Neural crest cell (in vitro differentiated cells): Measurements from ENCODE around the gene SZRD1. TPM values are rescaled to one million over a fixed set of nuclear protein-coding genes. Genes with fewer than 3 reads are reported as not detected.

Experiments
- DNase-seq: peaks from one replicate; pipeline ENCODE4 v3.0.0; 2021; ENCODE audit warnings: low read depth, mixed read lengths, low spot score
- H3K27ac Mint-ChIP-seq: one replicate; pipeline ENCODE4 v1.8.0; 2021; ENCODE audit warnings: mild to moderate bottlenecking, mixed read lengths; ENCODE audit not compliant: unreplicated experiment
- H3K27me3 Mint-ChIP-seq: 2 replicates; pipeline ENCODE4 v1.8.0; 2021; ENCODE audit warnings: low read depth, mild to moderate bottlenecking, mixed read lengths
- H3K36me3 Mint-ChIP-seq: 2 replicates; pipeline ENCODE4 v1.8.0; 2021; ENCODE audit warnings: low read depth, mild to moderate bottlenecking, mixed read lengths
- H3K4me1 Mint-ChIP-seq: 2 replicates; pipeline ENCODE4 v1.8.0; 2021; ENCODE audit warnings: mixed read lengths
- H3K4me3 Mint-ChIP-seq: one replicate; pipeline ENCODE4 v1.8.0; 2021; ENCODE audit warnings: mild to moderate bottlenecking, mixed read lengths
- H3K9me3 Mint-ChIP-seq: 2 replicates; pipeline ENCODE4 v1.8.0; 2021; ENCODE audit warnings: mixed read lengths
- CTCF ChIP-seq: fragments of 200-600 bp; sonication (generic); conservative IDR thresholded peaks from 2 replicates; pipeline ENCODE4 v1.5.0; 2021; ENCODE audit warnings: antibody characterized with exemption, mild to moderate bottlenecking
- total RNA-seq: library from RNA; stranded (reverse); gene quantifications from 2 replicates; pipeline ENCODE4 v1.2.1, GENCODE V29; 2021

Gene SZRD1
- total RNA-seq, 1 donor from 2014 or later, result 153 TPM

- Mint-ChIP-seq H3K36me3 (peaks cover 3% of the 10 kb centered on the region), H3K27ac (no peak overlapping the region), H3K9me3 (no peaks in the 10 kb centered on the region), H3K4me3 (no peak overlapping the region), H3K4me1 (peaks cover 32% of the 10 kb centered on the region), H3K27me3 (no peaks in the 10 kb centered on the region)
- no peak for DNase-seq
- TF ChIP-seq CTCF, result no peak
Observed at GRCh38 chr1:16378443-16378842, 11.4 kb downstream of the SZRD1 start.

GRCh38 chr1:16380868-16381267 is 13.8 kb downstream of the SZRD1 start:
- TF ChIP-seq CTCF, result no peak
- no peaks in the 10 kb centered on the region for H3K9me3 Mint-ChIP-seq
- H3K4me3 Mint-ChIP-seq, result no peak overlapping the region
- H3K36me3 Mint-ChIP-seq, result peaks cover 3% of the 10 kb centered on the region
- DNase-seq, result no peak
- no peak overlapping the region for H3K27ac Mint-ChIP-seq
- H3K4me1 Mint-ChIP-seq, result peaks cover 24% of the 10 kb centered on the region
- no peaks in the 10 kb centered on the region for H3K27me3 Mint-ChIP-seq

GRCh38 chr1:16383888-16384287 is 16.8 kb downstream of the SZRD1 start:
- Mint-ChIP-seq H3K9me3 (no peaks in the 10 kb centered on the region), H3K4me1 (peaks cover 16% of the 10 kb centered on the region), H3K27me3 (no peaks in the 10 kb centered on the region), H3K4me3 (no peak overlapping the region), H3K36me3 (peaks cover 3% of the 10 kb centered on the region), H3K27ac (no peak overlapping the region)
- DNase-seq, result no peak
- no peak for TF ChIP-seq CTCF

GRCh38 chr1:16385659-16386453 is 18.8 kb downstream of the SZRD1 start:
- no peak for DNase-seq
- no peak overlapping the region for H3K4me3 Mint-ChIP-seq

GRCh38 chr1:16386454-16387113 is 19.5 kb downstream of the SZRD1 start:
- H3K4me3 Mint-ChIP-seq, result no peak overlapping the region
- no peaks in the 10 kb centered on the region for H3K27me3 Mint-ChIP-seq
- no peak for DNase-seq
- H3K27ac Mint-ChIP-seq, result no peak overlapping the region
- no peak for TF ChIP-seq CTCF
- peaks cover 33% of the 10 kb centered on the region for H3K4me1 Mint-ChIP-seq
- H3K36me3 Mint-ChIP-seq, result peaks cover 3% of the 10 kb centered on the region
- no peaks in the 10 kb centered on the region for H3K9me3 Mint-ChIP-seq

More at GRCh38 chr1:16385659-16386453, 18.8 kb downstream of the SZRD1 start:
- TF ChIP-seq CTCF, result no peak
- H3K9me3 Mint-ChIP-seq, result no peaks in the 10 kb centered on the region
- H3K27ac Mint-ChIP-seq, result no peak overlapping the region
- peaks cover 26% of the 10 kb centered on the region for H3K4me1 Mint-ChIP-seq
- peaks cover 3% of the 10 kb centered on the region for H3K36me3 Mint-ChIP-seq
- no peaks in the 10 kb centered on the region for H3K27me3 Mint-ChIP-seq
